NCI-H1417 treated with DMSO at 0.1 percent for 48 hours (cell line): ENCODE measurements around the gene MSL2.
"Not testable (repeated sequence)": the region's sequence is repeated elsewhere in the genome, so short reads cannot be mapped to it uniquely, and the experiment has no call there.

ENCODE experiments used
- DNase-seq: peaks from one replicate; lab custom pipeline; 2025; lab: John Stamatoyannopoulos, UW

MSL2 gene

GRCh38 chr3:136192195-136192594, 3.9 kb downstream of the MSL2 start:
- not testable (repeated sequence) for DNase-seq

GRCh38 chr3:136189859-136190617, 6.1 kb downstream of the MSL2 start:
- DNase-seq: no peak

GRCh38 chr3:136189043-136189442, 7.1 kb downstream of the MSL2 start:
- DNase-seq: no peak

GRCh38 chr3:136187868-136188267, 8.3 kb downstream of the MSL2 start:
- no peak for DNase-seq

GRCh38 chr3:136186846-136187245, 9.3 kb downstream of the MSL2 start:
- DNase-seq: no peak

- no peak for DNase-seq
Observed at GRCh38 chr3:136186344-136186743, 9.8 kb downstream of the MSL2 start.

GRCh38 chr3:136184703-136185102, 11.4 kb downstream of the MSL2 start:
- DNase-seq: no peak

- no peak for DNase-seq
Observed at GRCh38 chr3:136181741-136182140, 14.4 kb downstream of the MSL2 start.

GRCh38 chr3:136177876-136178275, 18.3 kb downstream of the MSL2 start:
- DNase-seq: no peak

- DNase-seq: no peak
Observed at GRCh38 chr3:136173939-136174490, 22.1 kb downstream of the MSL2 start.

GRCh38 chr3:136171097-136171542, 25.0 kb downstream of the MSL2 start:
- no peak for DNase-seq

- DNase-seq: not testable (repeated sequence)
Observed at GRCh38 chr3:136168236-136168635, 27.9 kb downstream of the MSL2 start.

GRCh38 chr3:136166507-136166906, 29.6 kb downstream of the MSL2 start:
- no peak for DNase-seq

- DNase-seq: not testable (repeated sequence)
Observed at GRCh38 chr3:136163607-136164006, 32.5 kb downstream of the MSL2 start.

GRCh38 chr3:136162322-136162721, 33.8 kb downstream of the MSL2 start:
- DNase-seq: no peak

- no peak for DNase-seq
Observed at GRCh38 chr3:136161516-136161915, 34.6 kb downstream of the MSL2 start.

- DNase-seq: no peak
Observed at GRCh38 chr3:136152963-136153362, 43.2 kb downstream of the MSL2 start.

- DNase-seq: no peak
Observed at GRCh38 chr3:136152176-136152843, 43.8 kb downstream of the MSL2 start.

GRCh38 chr3:136151219-136151618, 44.9 kb downstream of the MSL2 start:
- DNase-seq: no peak

GRCh38 chr3:136149667-136150066, 46.5 kb downstream of the MSL2 start:
- DNase-seq: no peak

- DNase-seq: no peak
Observed at GRCh38 chr3:136146981-136147729, 49.0 kb downstream of the MSL2 start.

- DNase-seq: not testable (repeated sequence)
Observed at GRCh38 chr3:136144397-136144796, 51.7 kb downstream of the MSL2 start.
